HG02642 (cell line): ENCODE measurements around the gene SPATA3.
"Not testable (repeated sequence)": the region's sequence is repeated elsewhere in the genome, so short reads cannot be mapped to it uniquely, and the experiment has no call there.

Experiments used
- ATAC-seq: cut with Tn5 transposase; IDR thresholded peaks from one replicate; pipeline ENCODE4 v1.9.1; 2021; ENCODE audit warnings: mild to moderate bottlenecking; ENCODE audit not compliant: unreplicated experiment, poor library complexity

The SPATA3 gene

GRCh38 chr2:230990131-230990898, 5.6 kb upstream of the SPATA3 start:
- no peak for ATAC-seq

- no peak for ATAC-seq
Observed at GRCh38 chr2:230990899-230991150, 5.1 kb upstream of the SPATA3 start.

- ATAC-seq = no peak
Observed at GRCh38 chr2:230991598-230991997, 4.3 kb upstream of the SPATA3 start.

GRCh38 chr2:230996661-230997060, 740 bp downstream of the SPATA3 start:
- no peak for ATAC-seq

GRCh38 chr2:230998882-230999281, 3.0 kb downstream of the SPATA3 start:
- no peak for ATAC-seq

GRCh38 chr2:230999477-230999876, 3.6 kb downstream of the SPATA3 start:
- ATAC-seq = no peak

GRCh38 chr2:231000211-231000904, 4.4 kb downstream of the SPATA3 start:
- no peak for ATAC-seq

- ATAC-seq = no peak
Observed at GRCh38 chr2:231001036-231001435, 5.1 kb downstream of the SPATA3 start.

GRCh38 chr2:231001921-231002320, 6.0 kb downstream of the SPATA3 start:
- ATAC-seq = no peak

GRCh38 chr2:231002641-231003040, 6.7 kb downstream of the SPATA3 start:
- ATAC-seq = no peak

- ATAC-seq = no peak
Observed at GRCh38 chr2:231003186-231003585, 7.3 kb downstream of the SPATA3 start.

- ATAC-seq = not testable (repeated sequence)
Observed at GRCh38 chr2:231004930-231005329, 9.0 kb downstream of the SPATA3 start.

GRCh38 chr2:231007286-231008098, 11.6 kb downstream of the SPATA3 start:
- no peak for ATAC-seq

GRCh38 chr2:231008131-231008530, 12.2 kb downstream of the SPATA3 start:
- no peak for ATAC-seq

- ATAC-seq = no peak
Observed at GRCh38 chr2:231009236-231009919, 13.5 kb downstream of the SPATA3 start.

GRCh38 chr2:231010201-231010730, 14.3 kb downstream of the SPATA3 start:
- ATAC-seq = no peak

GRCh38 chr2:231011526-231011925, 15.6 kb downstream of the SPATA3 start:
- no peak for ATAC-seq

- no peak for ATAC-seq
Observed at GRCh38 chr2:231012463-231012862, 16.5 kb downstream of the SPATA3 start.

GRCh38 chr2:231013820-231014219, 17.9 kb downstream of the SPATA3 start:
- ATAC-seq = no peak

GRCh38 chr2:231015478-231015877, 19.6 kb downstream of the SPATA3 start:
- no peak for ATAC-seq
